Endothelial cell of hepatic sinusoid (primary cell): ENCODE measurements around the gene SACS.
"Not testable (repeated sequence)": the region's sequence is repeated elsewhere in the genome, so short reads cannot be mapped to it uniquely, and the experiment has no call there.

Experiments used
- in situ Hi-C: cut with HindIII; loops from 2 replicates; pipeline ENCODE4 v1.10.0; 2017; ENCODE audit warnings: low sequenced_read_pairs

SACS gene

GRCh38 chr13:23321535-23322241 is 111.8 kb downstream of the SACS start:
- in situ Hi-C loops = no loop called here

GRCh38 chr13:23320926-23321534 is 112.5 kb downstream of the SACS start:
- in situ Hi-C loops = no loop called here

GRCh38 chr13:23319883-23320224 is 113.6 kb downstream of the SACS start:
- in situ Hi-C loops = no loop called here

- in situ Hi-C loops = not testable (repeated sequence)
These were observed 118.7 kb downstream of the SACS start for GRCh38 chr13:23314837-23315236.

- in situ Hi-C loops = no loop called here
These were observed 140.9 kb downstream of the SACS start for GRCh38 chr13:23292586-23292985.

- in situ Hi-C loops = no loop called here
These were observed 143.6 kb downstream of the SACS start for GRCh38 chr13:23289917-23290357.

GRCh38 chr13:23288995-23289394 is 144.5 kb downstream of the SACS start:
- in situ Hi-C loops = no loop called here

- in situ Hi-C loops = no loop called here
These were observed 144.9 kb downstream of the SACS start for GRCh38 chr13:23288564-23288963.

GRCh38 chr13:23279321-23279720 is 154.2 kb downstream of the SACS start:
- in situ Hi-C loops = no loop called here
